Measurements from ENCODE around the gene NRBP1.
"Not testable (repeated sequence)": the region's sequence is repeated elsewhere in the genome, so short reads cannot be mapped to it uniquely, and the experiment has no call there.

Gene NRBP1

DNA sequence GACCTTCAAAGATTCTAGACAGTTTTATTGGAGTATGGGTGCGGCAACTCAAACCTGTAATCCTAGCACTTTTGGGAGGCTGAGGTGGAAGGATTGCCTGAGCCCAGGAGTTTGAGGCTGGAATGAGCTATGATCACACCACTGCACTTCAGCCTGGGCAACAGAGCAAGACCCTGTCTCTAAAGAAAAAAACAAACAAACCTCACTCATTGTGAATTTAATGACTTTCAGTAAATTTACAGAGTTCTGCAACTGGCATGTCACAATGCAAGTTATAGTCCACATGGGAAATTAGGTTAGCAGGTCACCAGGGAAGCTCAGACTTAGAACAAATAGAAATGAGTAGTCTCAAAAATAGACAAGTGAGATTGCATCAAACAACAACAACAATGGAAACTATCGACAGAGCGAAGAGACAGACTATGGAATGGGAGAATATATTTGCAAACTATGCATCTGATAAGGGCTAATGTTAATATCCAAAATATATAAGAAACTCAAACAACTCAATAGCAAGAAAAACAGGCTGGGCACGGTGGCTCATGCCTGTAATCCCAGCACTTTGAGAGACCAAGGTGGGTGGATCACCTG is 6.7 kb upstream of the NRBP1 start:
- DNase-seq (ENCODE audit: low read depth in 2 of 2): no peak

DNA sequence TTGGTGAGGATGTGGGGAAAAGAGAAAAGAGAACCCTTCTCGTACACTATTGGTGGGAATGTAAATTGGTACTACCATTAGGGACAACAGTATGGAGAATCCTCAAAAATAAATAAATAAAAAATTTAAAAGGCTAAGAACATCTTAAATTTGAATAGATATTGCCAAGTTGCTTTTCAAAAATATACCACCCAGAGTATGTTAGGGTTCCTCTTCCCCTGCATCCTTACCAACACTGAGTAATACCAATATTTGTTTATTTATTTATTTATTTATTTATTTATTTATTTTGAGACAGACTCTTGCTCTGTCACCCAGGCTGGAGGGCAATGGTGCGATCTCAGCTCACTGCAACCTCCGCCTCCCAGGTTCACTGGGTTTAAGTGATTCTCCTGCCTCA is 5.5 kb upstream of the NRBP1 start:
- DNase-seq (ENCODE audit: low read depth in 2 of 2): no peak

- not testable (repeated sequence) for DNase-seq (ENCODE audit: low read depth in 2 of 2)
Observed at GRCh38 chr2:27425039-27425438, 3.4 kb upstream of the NRBP1 start.

DNA sequence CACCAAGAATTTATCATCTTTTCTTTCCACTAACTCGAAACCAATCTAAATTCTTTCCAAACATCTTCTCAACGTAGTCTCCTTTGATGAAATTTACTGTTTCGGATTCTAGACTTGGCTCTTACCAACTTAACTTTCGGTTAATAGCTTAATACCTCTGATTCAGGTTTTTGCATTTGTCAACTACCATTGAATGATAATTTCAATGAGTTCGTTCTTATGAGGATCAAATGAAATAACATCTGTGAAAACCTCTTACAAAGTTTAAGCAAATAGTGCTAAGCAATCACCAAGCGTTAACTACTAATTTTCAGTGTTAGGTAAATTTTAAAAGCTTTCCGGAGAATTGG is 593 bp upstream of the NRBP1 start:
- DNase-seq (ENCODE audit: low read depth in 2 of 2): no peak

DNA sequence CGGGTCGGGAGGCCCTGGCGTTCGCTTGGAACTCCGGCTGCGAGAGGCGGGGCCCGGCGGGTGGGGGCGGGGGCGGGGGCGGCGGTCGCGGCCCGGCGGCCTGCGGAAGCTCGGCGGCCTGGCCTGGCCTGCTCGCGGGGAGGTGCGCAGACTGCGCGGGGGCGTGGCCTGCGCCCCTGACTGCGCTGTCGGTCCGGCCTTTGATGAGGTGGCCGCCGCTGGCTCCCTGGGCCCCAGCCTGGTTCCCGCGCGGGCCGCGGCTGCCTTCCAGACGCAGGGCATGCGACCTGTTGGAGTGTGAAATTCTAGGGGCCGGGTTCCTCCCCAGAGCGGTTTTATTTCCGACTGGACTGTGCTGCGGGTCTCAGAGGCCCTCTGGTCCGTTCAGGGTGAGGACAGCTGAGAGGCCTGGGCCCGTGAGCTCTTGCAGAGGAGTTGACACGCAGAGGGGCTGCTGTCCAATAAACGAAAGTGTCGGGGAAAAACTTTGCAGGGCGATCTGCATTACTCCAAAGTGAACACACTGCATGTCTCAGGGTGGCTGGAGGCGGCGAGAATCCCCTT is 629 bp downstream of the NRBP1 start:
- DNase-seq (ENCODE audit: low read depth in 2 of 2): peak; percentile 18 to 28

DNA sequence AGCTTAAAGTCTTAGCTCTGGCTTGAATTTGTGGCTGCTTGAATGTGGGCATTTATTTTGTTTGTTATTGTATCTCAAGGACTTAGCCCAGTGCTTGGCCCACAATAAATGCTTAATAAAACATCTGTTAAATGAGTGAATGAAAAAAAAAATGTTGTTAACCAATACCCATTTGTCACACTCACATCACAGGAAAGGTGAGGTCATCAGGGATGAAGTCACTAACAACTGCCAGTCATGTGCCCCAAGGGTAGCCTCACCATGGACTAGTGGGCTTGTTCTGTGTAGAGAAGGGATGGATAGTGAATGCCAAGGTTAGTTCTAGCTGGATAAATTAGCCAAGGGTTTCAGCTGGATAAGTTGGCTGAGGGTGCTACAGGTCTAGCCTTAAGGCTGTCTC is 3.0 kb downstream of the NRBP1 start:
- DNase-seq (ENCODE audit: low read depth in 2 of 2): no peak

GRCh38 chr2:27435628-27436027 is 7.2 kb downstream of the NRBP1 start:
- no peak for DNase-seq (ENCODE audit: low read depth in 2 of 2)

- no peak for DNase-seq (ENCODE audit: low read depth in 2 of 2)
Observed at GRCh38 chr2:27441226-27441926, 12.9 kb downstream of the NRBP1 start.

DNA sequence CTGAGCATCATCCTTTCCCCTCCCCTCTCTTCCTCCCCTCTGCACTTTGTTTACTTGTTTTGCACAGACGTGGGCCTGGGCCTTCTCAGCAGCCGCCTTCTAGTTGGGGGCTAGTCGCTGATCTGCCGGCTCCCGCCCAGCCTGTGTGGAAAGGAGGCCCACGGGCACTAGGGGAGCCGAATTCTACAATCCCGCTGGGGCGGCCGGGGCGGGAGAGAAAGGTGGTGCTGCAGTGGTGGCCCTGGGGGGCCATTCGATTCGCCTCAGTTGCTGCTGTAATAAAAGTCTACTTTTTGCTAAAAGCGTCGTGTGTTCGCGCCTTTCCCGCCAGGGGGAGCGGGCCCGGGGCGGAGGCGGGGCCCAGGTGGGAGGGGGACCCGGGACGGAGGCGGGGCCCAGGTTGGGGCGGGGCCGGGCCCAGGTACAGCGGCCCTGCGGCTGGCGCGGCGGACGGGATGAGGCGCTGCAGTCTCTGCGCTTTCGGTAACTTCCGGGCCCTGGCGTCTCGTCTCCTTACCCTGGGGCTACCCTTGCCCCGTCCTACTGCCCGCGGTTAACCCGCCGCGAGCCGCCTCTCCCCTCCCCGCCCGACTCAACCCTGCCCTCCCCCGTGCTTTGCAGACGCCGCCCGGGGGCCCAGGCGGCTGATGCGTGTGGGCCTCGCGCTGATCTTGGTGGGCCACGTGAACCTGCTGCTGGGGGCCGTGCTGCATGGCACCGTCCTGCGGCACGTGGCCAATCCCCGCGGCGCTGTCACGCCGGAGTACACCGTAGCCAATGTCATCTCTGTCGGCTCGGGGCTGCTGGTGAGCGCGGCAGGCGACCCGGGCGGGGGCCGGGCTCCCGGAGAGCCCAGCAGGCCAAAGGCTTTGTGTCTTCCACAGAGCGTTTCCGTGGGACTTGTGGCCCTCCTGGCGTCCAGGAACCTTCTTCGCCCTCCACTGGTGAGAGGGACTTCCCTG is 13.8 kb downstream of the NRBP1 start, which contains the start of gene KRTCAP3:
Gene KRTCAP3 (plus strand): TSS at position 424 of the 962 bp plus-strand sequence. CDS start 32 bp downstream, at position 456.
- DNase-seq (ENCODE audit: low read depth in 2 of 2): peak; percentile 7 to 28

DNA sequence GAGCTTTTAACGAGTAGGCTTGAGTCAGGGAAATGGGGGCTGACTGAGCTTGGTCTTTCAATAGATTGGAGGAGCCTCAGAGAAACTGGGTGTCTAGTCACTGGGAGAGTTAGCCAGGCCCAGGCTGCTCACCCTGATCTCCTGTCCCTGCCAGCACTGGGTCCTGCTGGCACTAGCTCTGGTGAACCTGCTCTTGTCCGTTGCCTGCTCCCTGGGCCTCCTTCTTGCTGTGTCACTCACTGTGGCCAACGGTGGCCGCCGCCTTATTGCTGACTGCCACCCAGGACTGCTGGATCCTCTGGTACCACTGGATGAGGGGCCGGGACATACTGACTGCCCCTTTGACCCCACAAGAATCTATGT is 14.5 kb downstream of the NRBP1 start:
- DNase-seq (ENCODE audit: low read depth in 2 of 2): no peak

- DNase-seq (ENCODE audit: low read depth in 2 of 2): no peak
Observed at GRCh38 chr2:27445155-27445554, 16.7 kb downstream of the NRBP1 start.

DNA sequence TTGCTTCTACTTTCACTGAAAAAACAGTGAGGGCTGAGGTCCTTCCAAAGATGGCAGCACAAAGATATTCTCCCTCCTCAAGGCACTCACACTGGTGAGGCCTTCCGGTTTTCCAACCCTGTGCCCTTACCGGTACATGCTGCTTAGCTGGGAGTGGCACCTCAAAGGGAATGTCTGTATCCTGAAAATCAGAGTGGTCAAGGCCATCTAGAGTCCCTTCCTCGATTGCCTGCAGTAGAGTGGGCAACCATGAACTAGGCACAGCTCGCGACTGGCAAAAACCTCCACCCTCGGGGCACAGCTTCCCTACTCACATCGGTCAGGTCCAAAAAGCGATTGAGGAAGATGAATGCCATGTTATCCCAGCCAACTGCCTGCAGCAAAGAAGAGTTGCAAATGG is 17.2 kb downstream of the NRBP1 start:
- no peak for DNase-seq (ENCODE audit: low read depth in 2 of 2)

DNA sequence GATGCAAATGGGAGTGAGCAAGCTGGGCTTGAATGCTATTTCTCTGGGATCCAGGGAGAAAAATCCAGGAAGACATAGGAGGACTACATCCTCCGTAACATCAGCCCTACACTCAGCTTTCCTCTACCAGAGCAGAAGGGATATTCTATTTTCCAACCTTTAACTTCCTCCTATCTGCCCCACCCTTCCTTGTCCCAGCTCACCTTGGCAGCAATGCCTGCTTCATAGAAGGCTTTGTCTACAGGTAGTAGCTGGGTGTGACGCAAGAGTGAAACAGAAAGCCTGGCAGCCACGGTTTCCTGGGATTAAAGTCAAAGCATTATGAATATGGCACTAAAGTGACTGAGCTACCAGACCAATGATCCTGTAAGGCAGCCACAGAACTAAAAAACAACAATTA is 17.6 kb downstream of the NRBP1 start:
- DNase-seq (ENCODE audit: low read depth in 2 of 2): no peak

DNA sequence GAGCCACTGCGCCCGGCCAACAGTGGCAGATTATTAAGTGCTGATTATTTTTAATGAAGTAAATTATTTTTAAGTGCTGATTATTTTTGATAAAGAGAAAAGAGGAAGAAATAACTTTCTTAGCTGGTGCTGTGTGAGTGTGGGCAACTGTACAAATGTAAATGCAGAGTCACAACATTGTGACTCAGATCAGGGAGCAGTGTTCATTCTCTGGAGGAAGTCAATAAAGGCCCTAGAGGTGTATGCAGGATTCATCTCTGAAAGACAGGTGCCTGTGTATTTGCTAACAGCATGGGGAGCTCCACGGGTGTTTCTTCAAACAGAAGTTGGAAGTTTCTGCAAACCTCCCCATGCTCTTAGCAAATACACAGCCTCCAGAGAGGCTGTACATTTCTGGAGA is 19.9 kb downstream of the NRBP1 start:
- DNase-seq (ENCODE audit: low read depth in 2 of 2): no peak

- DNase-seq (ENCODE audit: low read depth in 2 of 2): no peak
Observed at GRCh38 chr2:27451095-27451494, 22.7 kb downstream of the NRBP1 start.

GRCh38 chr2:27453968-27454367 is 25.5 kb downstream of the NRBP1 start:
- DNase-seq (ENCODE audit: low read depth in 2 of 2): no peak

- no peak for DNase-seq (ENCODE audit: low read depth in 2 of 2)
Observed at GRCh38 chr2:27461118-27461517, 32.7 kb downstream of the NRBP1 start.

DNA sequence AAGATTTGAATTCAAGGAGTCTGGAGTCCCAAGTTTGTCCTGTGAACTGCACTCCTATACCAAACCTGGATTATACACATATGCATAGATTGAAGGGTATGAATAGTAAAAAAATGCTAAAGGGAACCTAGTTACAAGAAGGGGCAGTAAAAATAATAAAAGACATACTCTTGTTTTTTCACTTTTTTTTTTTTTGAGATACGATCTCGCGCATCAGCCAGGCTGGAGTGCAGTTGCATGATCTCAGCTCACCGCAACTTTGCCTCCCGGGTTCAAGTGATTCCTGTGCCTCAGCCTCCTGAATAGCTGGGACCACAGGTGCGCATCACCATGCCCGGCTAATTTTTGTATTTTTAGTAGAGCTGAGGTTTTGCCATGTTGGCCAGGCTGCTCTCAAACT is 36.0 kb downstream of the NRBP1 start:
- no peak for DNase-seq (ENCODE audit: low read depth in 2 of 2)

DNA sequence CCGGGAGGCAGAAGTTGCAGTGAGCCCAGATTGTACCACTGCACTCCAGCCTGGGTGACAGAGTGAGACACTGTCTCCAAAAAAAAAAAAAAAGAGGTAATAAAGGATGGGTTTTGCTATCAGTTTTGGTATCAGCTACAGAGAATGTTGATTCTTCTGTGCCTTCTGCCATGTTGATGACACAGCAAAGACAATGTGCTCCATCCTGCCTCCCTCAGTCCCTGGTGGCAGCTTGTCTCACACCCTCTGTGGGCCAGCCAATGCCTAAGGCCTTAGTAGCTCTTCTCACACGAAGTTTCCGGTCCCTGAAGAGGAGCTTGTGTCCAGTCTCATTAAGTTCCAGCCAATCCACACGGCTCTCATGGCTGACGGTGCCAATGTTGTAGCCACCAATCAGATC is 43.5 kb downstream of the NRBP1 start:
- no peak for DNase-seq (ENCODE audit: low read depth in 2 of 2)

DNA sequence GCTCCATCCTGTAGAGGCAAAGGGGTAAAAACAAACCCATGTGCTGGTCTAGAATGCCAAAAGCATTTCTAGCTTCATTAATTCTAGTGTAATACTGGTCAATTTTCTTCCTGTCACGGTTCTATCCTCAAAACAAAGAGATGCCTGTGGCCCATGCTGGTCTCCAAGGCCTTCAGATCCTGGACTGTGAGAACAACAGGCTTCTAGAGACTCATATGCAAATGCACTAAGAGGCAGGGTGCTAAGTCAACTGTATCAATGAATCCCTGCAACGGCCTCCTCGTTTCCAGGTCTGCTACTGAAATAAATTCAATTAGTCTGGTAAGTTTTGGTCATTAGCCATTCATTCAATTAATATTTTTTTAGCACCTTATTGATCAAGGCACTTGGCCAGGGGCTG is 57.1 kb downstream of the NRBP1 start:
- DNase-seq (ENCODE audit: low read depth in 2 of 2): no peak

- DNase-seq (ENCODE audit: low read depth in 2 of 2): no peak
Observed at GRCh38 chr2:27489118-27489497, 60.7 kb downstream of the NRBP1 start.
